ENCODE measurements around the gene NDE1.
A peak's percentile ranks its signal among the peaks of the same experiment; 100 is the strongest.
"Not testable (repeated sequence)": the region's sequence is repeated elsewhere in the genome, so short reads cannot be mapped to it uniquely, and the experiment has no call there.

The NDE1 gene

DNA sequence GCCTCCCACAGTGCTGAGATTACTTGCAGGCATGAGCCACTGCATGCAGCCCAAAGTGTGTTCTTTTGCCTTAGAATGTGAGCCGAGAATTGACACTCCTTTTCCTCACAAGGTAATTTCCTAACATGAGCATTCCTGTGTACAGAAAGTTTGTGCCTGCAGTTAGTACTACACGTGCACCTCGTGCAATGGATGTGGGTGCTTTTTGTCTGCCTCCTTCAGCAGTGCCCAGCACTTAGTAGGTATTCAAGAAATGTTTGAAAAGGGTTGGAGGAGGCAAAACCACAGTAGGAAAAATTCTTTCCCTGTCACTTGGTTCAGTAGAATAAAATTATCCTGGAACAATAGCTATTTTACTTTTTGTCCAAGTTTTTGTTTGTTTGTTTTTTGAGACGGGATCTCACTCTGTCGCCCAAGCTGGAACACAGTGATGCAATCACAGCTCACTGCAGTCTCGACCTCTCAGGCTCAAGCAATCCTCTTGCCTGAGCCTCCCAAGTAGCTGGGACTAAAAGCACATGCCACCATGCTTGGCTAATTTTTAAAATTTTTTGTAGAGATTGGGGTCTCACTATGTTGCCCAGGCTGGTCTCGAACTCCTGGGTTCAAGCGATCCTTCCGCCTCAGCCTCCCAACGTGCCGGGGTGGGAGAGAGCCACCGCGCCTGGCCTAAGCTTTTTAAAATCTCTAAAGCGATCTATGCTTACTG lies 2.4 kb downstream of the NDE1 start:
- no peak for DNase-seq

DNA sequence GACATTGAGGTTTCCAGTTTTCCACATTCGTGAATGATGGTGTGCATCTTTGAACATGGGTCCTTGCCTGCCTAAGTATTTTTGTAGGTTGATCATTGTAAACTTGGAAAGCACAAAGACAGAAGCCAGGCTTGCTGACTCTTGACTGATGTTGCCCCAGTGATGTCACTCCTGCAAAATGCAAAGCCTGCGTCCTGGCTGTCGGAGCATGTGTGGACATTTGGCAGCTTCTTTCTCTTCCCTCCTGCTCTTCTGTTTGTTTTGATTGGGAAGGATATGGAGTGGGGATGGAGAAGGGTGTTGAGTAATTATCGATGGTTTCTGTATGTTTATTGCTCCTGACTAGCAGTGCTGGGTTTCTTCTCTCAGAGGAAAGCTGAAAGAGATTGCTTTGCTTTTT lies 3.2 kb downstream of the NDE1 start:
- no peak for DNase-seq

DNA sequence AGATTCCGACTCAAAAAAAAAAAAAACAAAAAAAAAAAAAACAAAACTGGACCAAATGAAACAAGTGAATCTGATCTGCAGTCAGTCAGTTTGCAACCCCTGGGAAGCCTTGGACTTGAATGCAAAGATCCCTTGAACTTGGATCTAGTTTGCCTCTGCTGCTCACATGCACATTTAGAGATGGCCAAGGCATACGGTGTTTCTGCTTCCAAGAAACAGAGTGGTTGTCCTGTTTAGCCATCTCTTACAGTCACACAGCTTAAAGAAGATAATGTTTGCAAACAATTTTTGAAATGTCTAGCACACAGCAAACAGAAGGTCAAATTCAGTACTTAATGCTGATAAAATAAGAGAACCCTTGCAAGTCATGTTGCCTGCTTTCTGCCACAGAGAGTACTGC lies 4.5 kb downstream of the NDE1 start:
- no peak for DNase-seq

DNA sequence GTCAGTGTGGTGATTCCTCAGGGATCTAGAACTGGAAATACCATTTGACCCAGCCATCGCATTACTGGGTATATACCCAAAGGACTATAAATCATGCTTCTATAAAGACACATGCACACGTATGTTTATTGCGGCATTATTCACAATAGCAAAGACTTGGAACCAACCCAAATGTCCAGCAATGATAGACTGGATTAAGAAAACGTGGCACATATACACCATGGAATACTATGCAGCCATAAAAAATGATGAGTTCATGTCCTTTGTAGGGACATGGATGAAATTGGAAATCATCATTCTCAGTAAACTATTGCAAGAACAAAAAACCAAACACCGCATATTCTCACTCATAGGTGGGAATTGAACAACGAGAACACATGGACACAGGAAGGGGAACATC lies 5.5 kb downstream of the NDE1 start:
- DNase-seq = not testable (repeated sequence)

DNA sequence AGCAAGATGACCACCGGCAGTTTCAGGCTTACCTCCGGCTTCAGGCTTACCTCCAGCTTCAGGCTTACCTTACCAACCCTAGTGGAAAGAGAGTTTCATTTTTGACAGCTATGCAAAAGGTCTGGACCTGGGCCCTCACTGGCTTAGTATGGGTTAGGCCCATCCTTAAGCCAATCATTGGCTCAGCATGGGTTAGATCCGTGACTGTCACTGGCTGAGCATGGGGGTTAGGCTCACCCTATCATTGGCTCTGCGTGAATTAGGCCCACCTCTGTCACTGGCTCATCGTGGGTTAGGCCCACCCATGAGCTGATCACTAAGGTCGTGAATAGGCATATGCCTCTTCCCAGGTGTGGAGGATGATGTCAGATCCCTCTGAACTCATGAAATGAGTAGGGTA lies 8.1 kb downstream of the NDE1 start:
- DNase-seq = no peak

DNA sequence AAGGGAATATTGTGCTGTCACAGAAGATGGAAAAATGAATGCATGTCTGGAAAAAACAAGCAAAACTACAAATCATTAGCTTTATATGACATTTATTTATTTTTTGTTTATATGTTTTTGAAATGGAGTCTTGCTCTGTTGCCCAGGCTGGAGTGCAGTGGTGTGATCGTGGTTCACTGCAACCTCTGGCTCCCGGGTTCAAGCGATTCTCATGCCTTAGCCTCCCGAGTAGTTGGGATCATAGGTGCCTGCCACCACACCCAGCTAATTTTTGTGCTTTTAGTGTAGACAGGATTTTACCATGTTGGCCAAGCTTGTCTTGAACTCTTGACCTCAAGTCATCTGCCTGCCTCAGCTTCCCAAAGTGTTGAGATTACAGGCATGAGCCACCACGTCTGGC lies 8.5 kb downstream of the NDE1 start:
- no peak for DNase-seq

DNA sequence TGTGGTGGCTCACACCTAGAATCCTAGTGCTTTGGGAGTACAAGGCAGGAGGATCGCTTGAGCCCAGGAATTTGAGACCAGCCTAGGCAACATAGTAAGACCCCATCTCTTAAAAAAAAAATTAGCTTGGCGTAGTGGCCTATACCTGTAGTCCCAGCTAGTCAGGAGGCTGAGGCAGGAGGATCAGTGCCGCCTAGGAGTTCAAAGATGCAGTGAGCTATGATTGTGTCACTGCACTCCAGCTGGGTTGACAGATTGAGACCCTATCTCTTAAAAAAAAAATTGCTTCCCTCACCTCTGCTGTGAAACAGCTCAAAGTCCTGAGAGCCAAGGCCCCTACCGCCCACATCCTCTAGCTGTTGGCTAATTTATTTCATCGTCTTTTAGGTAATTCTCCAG lies 10.2 kb downstream of the NDE1 start:
- no peak for DNase-seq

DNA sequence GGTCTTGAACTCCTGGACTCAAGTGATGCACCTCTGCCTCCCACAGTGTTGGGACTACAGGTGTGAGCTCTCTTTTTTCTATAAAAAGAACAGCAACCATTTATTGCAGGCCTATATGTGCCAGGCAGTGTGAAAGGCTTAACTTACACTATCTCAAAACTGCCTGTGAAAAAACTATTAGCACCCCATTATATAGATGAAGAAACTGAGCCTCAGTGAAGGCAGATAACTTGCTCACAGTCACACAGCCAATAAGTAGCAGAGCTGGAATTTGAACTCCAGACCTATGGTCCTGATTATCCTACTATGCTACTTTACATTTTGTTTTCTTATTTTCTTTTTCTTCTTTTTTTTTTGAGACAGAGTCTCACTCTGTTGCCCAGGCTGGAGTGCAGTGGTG lies 15.1 kb downstream of the NDE1 start:
- DNase-seq = no peak

DNA sequence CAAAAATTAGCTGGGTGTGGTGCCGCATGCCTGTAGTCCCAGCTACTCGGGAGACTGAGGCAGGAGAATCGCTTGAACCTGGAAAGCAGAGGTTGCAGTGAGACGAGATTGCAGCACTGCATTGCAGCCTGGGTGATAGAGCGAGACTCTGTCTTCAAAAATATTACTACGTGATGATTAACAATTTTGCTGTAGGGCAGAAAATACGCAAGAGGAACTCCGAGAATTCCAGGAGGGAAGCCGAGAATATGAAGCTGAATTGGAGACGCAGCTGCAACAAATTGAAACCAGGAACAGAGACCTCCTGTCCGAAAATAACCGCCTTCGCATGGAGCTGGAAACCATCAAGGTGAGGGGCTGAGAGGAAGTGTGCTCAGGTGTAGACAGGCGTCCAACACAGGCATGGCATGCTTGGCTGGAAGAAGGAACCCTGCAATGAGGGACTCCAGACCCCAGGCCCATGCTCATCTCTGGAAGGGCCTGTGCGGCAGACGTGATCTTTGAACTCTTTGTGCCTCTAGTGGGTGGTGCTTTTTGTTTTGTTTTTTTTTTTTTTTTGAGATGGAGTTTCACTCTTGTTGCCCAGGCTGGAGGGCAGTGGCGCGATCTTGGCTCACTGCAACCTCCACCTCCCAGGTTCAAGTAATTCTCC lies 17.2 kb downstream of the NDE1 start:
- no peak for DNase-seq

DNA sequence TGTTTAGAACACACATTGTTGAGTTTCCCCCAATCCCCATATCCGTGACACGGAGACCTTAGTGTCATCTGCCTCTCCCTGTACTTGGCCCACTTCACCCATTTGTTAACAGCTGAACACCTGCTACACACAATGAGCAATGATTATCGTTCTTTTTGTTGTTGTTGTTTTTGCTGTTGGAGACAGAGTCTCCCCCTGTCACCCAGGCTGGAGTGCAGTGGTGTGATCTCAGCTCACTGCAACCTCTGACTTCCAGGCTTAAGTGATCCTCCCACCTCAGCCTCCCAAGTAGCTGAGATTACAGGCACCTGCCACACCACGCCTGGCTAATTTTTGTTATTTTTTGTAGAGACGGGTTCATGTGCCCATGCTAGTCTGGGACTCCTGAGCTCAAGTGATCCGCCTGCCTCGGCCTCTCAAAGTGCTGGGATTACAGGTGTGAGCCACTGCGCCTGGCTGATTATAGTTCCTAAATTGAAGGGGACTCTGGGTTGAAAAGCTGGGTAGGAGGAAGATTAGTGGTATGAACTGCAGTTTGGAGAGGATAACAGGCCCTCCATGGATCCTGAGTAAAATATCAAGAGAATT lies 21.6 kb downstream of the NDE1 start:
- DNase-seq = no peak

DNA sequence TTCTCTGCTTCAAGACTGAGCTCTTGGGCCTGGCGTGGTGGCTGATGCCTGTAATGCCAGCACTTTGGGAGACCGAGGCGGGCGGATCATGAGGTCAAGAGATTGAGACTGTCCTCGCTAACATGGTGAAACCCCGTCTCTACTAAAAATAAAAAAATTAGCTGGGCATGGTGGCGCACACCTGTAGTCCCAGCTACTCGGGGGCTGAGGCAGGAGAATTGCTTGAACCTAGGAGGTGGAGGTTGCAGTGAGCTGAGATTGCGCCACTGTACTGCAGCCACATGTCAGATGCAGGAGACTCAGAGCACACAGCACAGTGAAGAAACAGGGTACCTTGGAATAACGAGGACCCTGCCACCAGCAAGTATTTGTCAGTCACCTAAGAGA lies 22.1 kb downstream of the NDE1 start:
- DNase-seq = not testable (repeated sequence)

DNA sequence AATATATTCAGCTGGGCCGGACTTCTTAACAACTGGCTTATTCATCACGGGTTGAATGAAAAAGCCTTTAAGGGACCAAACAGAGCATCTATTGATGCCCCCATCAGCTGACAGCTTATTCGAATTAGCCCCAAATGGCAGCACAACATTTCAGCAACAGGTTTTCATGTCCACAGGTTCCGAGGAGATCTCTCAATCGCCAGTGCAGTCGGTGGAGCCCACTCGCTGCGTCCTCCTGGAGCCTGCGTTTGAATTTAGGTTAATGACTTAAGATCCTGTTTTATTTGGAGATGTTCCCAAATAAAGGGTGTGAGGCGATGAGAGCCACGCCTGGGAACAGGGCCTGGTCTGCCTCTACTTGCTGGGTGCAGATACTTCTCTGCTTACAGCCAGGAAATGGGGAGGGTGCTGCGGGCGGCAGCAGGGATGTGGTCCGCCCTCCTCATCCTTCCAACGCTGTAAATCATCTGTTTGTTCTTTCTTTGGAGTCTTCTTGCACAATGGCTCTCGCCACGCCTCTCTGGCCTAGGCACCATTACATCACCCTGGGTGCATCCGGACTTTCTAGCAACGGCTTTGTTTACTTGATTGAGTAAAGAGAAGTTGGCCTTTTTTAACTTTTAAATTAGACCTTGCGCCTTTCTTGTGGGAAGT lies 22.6 kb downstream of the NDE1 start:
- peak; percentile 62 for DNase-seq

DNA sequence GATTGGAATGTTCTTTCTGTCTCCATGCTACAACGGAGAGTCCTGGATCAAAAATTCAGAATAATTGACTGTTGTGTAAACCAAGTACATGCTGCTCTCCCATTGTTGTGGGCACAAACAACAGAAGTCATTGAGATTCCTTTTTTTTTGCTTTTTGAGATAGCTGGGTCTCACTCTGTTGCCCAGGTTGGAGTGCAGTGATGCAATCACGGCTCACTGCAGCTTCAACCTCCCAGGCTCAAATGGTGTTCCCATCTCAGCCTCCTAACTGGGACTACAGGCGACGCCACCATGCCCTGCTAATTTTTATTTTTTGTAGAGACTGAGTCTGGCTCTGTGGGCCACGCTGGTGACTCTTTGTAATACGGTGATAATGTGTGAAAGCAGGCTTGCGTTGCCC lies 24.5 kb downstream of the NDE1 start:
- no peak for DNase-seq

DNA sequence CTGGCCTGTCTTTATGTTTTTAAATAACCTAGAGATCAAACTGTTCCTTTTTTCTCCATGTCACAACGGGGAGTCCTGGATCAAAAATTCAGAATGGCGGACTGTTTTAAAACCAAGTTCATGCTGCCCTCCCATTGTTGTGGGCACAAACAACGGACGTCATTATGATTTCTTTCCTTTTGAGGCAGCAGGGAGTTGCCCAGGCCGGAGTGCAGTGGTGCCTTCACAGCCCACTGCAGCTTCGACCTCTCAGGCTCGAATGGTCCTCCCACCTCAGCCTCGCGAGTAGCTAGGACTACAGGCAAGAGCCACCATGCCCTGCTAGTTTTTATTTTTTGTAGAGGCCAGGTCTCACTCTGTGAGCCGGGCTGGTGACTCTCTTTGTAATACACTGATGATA lies 26.5 kb downstream of the NDE1 start:
- DNase-seq = no peak

DNA sequence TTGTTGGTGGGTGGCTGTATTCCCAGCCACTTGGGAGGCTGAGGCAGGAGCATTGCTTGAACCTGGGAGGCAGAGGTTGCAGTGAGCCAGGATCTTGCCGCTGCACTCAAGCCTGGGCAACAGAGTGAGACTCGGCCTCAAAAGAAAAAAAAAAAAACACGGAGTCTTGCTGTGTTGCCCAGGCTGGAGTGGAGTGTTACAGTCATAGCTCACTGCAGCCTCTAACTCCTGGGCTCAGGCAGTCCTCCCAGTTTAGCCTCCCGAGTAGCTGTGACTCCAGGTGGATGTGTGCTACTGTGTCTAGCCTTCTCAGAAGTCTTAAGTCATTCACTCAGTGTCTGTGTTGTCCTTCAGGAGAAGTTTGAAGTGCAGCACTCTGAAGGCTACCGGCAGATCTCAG lies 27.4 kb downstream of the NDE1 start:
- DNase-seq = no peak

DNA sequence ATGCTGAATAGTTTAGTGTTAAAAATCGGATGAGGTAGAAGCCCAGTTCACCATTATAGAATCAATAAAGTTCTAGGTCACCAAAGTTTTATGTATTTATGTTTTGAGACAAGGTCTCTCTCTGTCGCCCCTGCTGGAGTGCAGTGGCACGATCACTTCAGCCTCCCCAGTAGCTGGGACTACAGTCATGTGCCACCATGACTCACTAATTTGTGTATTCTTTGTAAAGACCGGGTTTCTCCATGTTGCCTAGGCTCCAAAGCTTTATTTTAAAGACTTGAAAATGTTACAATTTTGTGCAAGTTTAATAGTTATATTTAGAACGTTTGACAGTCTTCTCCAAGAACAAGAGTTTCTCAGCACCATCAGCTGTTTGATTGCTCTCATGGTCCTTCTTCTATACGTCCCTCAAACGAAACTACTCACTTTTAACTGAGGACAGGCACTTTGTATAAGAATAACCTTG lies 32.1 kb downstream of the NDE1 start:
- DNase-seq = no peak

DNA sequence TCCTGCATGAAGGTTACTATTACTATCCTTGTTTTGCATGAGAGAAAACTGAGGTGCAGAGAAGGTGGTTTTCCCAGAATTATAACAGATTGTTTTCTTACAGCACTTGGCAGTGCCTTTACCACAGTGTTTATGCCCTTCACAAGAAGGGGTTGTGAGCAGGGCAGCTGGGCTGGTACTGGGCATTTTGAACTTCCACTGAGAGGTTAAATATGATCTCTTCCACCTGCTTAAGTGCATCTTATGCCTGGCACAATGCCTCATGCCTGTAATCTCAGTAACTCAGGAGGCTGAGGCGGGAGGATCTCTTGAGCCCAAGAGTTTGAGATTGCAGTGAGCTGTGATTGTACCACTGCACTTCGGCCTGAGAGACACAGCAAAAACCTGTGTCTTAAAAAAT lies 36.2 kb downstream of the NDE1 start:
- no peak for DNase-seq

DNA sequence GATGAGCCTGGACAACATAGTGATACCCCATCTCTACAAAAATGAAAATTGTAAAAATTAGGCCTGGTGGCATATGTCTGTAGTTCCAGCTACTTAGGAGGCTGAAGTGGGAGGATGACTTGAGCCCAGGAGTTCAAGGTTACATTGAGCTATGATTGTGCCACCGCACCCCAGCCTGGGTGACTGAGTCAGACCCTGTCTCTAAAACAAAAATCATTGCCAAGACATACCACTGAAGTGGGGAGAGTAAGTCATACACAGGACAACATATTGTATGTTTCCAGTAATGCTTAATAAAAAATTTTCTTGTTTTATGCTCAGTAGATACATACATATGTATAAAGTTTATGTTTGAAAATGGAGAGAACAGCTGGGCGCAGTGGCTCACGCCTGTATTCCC lies 39.2 kb downstream of the NDE1 start:
- DNase-seq = no peak

DNA sequence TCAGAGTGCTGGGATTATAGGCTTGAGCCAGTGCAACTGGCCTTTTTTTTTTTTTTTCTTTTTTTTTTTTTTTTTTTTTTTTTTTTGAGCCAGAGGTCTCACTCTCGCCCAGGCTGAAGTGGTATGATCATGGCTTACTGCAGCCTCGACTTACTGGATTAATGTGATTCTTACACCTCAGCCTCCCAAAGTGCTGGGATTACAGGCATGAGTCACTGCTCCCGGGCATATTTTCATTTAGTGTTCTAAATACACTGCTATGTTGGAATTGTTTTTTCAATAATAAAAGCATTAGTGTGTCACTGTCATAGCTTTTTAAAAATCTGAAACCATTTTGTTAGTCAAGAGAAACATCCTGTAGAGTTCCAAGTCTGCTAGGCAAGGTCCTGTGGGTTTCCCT lies 40.3 kb downstream of the NDE1 start:
- no peak for DNase-seq

DNA sequence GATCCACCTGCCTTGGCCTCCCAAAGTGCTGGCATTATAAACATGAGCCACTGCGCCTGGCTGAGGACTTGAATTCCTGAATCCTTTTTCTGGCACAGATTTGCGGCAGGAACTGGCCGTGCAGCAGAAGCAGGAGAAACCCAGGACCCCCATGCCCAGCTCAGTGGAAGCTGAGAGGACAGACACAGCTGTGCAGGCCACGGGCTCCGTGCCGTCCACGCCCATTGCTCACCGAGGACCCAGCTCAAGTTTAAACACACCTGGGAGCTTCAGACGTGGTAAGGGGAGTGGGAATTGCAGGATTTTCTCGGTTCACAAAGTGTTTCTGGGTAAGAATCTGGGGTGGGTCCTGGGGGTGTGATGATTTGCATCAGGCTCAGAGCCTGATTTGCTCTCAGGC lies 41.0 kb downstream of the NDE1 start:
- DNase-seq = no peak

DNA sequence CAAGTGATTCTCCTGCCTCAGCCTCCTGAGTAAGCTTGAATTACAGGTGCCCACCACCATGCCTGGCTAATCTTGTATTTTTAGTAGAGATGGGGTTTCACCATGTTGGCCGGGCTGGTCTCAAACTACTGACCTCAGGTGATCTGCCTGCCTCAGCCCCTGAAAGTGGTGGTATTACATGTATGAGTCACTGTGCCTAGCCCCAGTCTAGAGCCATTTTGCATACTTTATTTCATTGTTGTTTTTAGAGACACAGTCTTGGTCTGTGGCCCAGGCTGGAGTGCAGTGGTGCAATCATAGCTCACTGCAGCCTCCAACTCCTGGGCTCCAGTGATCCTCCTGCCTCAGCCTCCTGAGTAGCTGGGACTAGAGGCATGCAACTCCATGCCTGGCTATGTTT lies 42.5 kb downstream of the NDE1 start:
- not testable (repeated sequence) for DNase-seq

DNA sequence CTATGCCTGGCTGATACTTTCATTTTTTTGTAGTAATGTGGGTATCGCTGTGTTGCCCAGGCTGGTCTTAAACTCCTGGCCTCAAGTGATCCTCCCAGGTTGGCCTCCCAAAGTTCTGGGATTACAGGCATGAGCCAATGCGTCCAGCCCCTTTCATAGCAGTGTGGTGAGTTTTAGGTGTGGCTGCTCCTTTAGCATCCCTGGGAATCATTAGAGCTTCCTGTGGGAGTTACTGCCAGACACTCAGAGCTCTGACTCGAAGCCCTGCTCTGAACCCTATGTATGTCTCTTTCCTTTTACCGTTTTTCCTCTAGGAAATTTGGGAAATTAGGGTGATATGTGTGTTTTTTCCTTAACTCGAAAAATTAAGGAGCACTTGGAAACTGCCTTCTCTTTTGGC lies 44.5 kb downstream of the NDE1 start:
- no peak for DNase-seq

DNA sequence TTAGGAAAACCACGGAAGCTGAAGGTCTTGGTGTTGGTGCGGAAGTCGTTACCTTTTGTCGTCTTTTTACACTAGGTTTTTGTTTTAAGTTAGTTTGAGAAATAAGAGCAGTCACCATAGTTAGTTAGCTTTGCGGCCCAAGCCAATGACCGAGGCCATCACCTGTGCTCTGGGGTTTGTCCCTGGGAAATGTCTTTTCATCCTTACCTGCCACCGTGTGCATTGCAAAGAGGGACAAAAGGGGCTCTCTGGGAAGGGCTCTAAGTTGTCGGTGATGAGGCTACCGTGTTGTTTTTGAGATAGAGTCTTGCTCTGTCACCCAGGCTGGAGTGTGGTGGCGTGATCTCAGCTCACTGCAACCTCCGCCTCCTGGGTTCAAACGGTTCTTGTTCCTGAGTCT lies 49.8 kb downstream of the NDE1 start:
- DNase-seq = no peak

DNA sequence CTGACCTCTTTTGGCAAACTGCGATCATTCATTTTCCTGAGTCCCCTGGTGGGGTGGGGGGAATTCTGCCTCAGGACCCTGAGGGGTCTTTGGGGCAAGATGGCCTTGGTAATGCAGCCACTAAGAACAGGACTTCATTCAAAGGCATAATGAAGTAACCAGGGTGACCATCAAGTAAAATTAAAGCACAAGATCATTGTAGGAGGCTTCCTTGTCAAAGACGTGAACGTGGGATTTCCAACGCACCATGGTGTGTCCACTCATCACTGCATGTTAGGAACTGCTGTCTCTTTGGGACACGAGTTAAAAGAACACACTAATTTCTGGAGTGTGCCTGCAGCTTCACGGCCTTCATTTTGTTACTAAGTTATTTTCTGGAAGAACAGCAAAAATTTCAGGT lies 51.3 kb downstream of the NDE1 start:
- DNase-seq = no peak
